NCI-H2227 (cell line): ENCODE measurements around the gene VAMP5.
"Not testable (repeated sequence)": the region's sequence is repeated elsewhere in the genome, so short reads cannot be mapped to it uniquely, and the experiment has no call there.

Experiments used
- DNase-seq: peaks from one replicate; lab custom pipeline; 2025; ENCODE audit not compliant: unreplicated experiment; lab: John Stamatoyannopoulos, UW

VAMP5 gene, protein sequence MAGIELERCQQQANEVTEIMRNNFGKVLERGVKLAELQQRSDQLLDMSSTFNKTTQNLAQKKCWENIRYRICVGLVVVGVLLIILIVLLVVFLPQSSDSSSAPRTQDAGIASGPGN

DNA sequence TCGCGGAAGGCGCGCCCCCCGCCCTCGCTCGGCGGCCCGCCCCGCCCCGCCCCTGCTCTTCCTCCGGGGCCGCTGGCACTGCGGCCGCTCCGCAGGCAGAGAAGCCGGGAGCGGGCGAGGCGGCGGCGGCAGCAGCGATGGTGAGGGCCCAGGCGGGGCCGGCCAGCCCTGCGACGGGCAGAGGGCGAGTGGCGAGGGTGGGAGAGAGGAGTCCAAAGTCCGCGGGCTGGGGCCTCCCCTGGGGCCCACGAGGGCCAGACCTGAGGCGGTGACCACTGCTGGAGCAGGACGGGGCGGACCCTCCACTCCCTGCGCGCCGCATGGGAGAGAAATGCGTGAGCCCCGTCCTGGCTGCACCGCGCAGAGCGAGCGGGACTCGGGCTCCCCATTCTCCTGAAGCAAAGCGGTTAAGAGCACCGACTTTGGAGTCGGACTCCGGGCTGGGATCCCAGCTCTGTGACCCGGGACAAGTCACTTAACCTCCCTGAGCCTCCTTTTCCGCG, at the start of gene VAMP5:
VAMP5 (plus strand) TSS at position 78 of the 503 bp plus-strand sequence; CDS start at position 138, 60 bp downstream.
- DNase-seq, result peak; percentile 51

DNA sequence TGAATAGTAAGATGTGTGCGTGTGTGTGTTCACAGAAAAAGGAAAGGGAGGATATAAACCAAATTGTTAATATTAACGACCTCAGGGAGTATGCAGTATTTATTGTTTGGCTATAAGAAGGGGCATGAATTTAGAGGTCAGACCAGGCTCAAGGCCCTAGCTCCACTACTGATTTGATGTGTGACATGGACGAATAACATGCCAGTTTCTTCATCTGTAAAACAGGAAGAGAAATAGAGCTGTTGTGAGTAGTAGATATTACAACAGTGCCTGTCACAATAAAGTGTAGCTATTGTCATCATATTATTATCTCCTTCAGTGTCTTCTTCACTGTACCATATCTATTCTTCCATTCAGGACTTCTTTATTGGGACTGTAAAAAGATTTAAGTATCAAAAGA, 49.4 kb upstream of the VAMP5 start:
- DNase-seq, result no peak

DNA sequence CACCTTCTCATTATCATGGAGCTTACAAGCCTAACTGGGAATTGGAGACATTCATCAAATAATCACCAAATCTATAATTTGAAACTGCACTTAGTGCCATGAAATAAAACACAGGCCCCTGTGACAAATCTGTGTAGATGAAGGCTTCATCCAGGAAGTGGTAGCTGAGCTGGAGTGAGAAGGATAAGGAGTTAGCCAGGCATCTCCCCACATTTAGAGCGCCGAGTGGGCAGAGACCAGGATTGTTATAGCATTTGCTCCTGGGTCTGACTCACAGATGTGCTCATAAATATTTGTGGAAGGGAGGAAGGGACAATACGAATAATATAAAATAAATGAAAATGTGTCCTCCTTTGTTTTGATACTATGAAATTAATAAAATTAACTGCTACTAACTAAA, 47.8 kb upstream of the VAMP5 start:
- peak; percentile 47 for DNase-seq

DNA sequence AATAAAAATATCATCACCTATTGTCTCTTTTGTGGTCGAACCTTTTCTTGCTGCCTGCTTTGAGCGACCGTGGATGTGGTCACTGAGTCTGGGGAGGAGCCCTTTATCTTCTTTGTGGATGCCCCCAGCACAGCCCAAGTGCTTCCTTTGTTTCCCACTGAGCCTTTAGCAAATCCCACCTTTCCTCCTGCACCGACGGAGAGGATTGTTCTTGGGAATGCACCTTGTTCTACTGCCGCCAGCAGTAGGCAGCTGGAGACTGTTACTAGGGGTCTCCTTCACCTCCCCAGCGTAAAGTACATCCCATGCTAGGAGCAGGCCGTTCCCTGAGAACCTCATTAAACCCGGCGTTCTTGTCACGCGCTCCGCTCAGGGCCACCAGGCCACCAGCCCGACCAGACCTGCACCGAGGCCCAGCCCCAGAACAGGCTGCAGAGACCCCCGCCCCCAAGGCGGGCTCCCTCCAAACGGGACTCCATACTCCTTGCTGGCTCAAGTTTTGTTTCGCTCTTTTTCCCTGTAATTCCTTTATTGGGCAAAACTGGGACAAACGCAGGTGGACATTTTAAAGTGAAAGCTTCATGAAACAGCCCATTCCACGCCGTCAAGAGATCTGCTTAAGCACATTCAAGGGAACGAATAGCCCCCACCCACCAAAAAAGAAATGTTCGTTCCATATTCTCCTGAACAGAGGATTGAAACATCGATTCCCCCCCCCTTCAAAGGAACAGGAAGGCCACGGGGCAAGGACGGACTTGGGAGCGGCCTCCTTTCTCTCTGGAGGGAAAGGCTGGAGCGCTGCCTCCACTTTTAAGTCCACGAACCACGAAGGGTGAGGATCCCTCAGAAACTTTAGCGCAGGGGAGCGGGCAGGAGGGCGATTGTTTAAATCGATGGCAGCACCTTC, 46.4 kb upstream of the VAMP5 start:
- peak; percentile 83 for DNase-seq

DNA sequence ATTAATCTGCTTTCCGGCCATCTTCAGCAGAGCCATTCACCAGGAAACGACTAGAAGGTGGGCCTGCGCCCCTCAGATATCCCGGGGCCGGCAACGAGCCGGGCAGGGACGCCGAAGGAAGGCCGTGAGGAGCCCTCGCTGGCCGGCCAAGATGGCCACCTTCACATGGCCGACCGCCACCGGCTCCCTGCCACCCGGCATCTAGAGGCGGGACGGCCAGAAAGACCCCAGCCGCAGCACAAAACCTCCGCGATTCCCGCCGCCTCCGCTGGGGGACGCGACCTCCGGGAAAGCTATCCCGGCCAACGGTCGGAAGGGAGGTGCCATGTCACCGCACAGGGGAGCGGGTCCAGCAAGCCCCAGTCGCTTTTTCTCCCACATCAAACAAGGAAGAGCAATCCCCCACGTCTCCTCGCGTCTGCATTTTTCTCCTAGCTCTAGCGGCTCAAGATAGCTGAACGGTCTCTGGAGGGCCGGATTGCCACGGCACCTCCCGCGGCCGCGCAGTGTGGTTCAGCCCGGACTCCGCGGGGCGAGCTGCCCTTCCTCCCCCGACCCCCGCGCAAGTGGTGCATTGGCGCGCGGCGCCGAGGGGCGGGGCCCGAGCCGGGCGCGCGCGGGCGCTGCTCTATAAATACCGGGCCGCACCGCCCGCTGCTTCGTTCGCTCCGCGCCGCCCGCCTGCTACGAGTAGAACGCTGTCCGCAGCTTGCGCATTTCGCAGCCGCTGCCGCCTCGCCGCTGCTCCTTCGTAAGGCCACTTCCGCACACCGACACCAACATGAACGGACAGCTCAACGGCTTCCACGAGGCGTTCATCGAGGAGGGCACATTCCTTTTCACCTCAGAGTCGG, 45.5 kb upstream of the VAMP5 start, which contains the start of gene MAT2A:
MAT2A (plus strand) TSS at position 662 of the 854 bp plus-strand sequence; CDS start at position 782, 120 bp downstream.
- peak; percentile 96 for DNase-seq

DNA sequence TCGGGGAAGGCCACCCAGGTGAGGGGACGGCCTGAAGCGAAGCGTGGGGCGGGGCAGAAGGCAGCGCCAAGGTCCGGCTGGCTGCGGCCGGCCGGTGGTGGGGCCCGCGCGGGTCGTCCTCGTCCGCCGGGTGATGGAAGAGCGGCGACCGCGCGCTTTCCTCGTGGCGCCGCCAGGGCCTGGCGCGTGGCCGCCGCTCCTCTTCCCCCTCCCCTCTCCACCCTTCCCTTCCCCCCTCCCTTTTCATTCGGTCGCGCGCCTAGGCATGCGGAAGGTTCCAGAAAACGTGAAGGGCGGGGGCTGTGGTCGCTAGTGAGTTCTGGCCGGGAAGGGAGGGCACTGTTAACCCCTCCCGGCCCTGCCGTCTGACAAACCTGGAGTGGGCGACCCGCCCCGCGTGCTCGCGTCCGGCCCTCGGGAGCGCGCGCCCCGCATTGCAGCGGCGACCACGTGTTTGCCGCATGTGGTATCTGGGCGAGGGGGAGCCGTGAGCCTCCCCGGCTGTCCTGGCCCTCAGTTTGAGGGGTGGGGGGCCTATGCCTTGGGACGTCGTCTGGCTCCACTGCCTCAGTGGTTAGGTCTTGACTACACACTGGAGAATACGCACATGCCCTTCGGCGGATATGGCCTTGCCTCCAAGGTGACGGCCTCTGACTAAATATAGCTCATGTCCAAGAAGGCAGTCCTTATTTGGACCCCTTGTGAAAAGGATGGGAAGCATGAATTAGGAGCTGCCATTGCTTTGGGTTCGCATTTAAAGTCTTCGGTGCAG, 44.7 kb upstream of the VAMP5 start:
- DNase-seq, result peak; percentile 72

DNA sequence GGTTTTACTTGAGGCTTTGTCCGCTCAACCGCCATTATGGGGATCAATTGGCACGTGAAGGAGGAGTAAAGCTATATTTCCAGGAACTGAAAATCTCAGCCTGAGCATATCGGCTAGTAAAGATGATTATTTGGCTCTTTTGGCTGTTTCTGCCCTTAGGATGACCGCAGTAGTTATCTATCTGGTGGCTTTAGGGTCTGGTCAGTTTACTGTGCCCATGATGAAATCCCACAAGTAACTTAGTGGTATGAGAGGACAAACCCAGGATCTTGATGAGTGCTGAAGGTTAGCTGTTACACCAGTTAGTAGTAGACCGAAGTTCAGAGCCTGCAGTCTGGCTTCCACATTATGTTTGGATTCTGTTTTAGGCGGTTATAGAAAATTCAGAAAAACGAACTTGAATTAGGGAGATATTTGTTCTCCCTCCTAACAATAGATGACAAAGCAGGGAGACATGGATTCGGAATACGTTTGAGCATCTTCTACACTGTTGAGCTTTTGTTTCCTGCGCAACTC, 44.0 kb upstream of the VAMP5 start:
- DNase-seq, result no peak

DNA sequence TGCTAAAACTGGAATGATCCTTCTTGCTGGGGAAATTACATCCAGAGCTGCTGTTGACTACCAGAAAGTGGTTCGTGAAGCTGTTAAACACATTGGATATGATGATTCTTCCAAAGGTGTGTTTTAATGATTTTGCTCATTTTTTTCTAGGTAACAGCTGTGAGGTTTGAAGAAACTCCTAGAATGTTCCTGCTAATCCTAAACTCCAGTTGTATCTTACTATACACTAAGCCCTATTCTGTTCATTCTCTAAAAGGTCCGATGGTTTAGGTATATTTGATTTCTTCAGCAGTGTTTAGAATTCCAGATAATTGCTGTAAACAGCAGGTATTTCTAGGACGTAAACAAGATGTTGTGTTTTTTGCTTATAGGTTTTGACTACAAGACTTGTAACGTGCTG, 43.0 kb upstream of the VAMP5 start:
- DNase-seq, result no peak

DNA sequence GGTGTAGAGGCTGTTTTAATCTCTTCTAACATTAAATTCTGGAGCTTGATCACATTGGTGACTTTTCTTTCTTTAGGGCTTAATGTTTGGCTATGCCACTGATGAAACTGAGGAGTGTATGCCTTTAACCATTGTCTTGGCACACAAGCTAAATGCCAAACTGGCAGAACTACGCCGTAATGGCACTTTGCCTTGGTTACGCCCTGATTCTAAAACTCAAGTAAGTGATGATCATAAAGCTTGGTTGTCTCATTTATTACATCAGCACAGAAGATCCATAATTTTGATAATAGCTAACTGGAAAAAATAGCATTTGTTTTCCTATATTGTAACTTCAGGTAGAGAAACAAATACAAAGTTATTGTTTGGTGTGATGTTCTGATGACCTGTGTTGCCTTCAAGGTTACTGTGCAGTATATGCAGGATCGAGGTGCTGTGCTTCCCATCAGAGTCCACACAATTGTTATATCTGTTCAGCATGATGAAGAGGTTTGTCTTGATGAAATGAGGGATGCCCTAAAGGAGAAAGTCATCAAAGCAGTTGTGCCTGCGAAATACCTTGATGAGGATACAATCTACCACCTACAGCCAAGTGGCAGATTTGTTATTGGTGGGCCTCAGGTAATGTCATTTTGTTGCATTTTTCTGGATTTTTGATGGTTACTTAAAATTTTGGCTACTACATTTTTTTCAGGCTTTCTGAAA, 42.3 kb upstream of the VAMP5 start:
- DNase-seq, result no peak

DNA sequence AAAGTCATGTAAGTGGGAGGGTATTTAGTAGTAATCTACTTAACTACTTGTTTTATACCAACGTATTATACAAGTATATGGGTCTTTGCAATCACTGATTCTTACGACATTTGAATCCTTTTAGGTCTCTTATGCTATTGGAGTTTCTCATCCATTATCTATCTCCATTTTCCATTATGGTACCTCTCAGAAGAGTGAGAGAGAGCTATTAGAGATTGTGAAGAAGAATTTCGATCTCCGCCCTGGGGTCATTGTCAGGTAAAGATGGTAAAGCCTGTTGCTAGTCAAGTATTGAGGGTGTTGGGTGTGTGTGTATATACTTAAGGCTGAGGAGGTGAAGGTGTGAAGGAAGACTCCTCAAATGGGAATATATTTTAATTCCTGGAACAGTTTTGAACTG, 41.5 kb upstream of the VAMP5 start:
- DNase-seq, result no peak

DNA sequence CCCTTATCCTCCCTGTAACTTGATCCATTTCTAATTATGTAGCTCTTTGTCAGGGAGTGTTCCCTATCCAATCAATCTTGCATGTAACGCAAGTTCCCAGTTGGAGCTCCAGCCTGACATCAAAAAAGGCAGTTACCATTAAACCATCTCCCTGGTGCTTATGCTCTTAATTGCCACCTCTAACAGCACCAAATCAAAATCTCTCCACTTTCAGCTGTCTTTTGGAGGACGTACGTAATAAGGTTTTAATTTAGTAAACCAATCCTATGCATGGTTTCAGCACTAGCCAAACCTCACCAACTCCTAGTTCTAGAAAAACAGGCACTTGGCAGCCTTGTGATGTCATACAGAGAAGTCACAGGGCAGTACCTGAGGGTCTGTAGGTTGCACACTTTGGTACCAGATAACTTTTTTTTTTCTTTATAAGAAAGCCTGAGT, 40.0 kb upstream of the VAMP5 start:
- peak; percentile 55 for DNase-seq

DNA sequence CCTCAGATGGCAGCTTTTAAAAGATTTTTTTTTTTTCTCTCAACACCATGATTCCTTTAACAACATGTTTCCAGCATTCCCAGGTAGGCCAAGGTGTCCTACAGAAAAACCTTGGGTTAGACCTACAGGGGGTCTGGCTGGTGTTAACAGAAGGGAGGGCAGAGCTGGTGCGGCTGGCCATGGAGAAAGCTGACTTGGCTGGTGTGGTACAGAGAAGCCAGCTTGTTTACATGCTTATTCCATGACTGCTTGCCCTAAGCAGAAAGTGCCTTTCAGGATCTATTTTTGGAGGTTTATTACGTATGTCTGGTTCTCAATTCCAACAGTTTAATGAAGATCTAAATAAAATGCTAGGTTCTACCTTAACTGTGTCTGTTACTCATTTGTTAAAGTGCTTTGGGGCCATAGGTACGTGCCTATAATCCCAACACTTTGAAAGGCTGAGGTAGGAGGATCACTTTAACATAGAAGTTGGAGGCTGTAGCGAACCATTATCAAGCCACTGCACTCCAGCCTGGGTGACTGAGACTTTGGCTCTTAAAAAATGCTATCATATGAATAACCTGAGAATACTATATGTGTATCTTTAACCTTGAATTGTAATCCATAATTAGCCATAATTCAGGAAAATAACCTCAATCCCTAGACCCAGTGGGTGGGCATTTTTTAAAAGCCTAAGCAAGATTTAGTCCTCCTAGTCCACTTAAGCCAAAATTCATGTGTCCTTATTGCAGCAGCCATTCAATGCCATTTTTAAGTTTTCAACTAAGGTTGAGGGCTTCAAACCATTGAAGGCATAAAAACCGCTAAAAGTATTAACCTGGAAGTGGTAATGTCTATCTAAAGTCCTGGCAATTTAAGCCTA, 39.1 kb upstream of the VAMP5 start:
- not testable (repeated sequence) for DNase-seq

DNA sequence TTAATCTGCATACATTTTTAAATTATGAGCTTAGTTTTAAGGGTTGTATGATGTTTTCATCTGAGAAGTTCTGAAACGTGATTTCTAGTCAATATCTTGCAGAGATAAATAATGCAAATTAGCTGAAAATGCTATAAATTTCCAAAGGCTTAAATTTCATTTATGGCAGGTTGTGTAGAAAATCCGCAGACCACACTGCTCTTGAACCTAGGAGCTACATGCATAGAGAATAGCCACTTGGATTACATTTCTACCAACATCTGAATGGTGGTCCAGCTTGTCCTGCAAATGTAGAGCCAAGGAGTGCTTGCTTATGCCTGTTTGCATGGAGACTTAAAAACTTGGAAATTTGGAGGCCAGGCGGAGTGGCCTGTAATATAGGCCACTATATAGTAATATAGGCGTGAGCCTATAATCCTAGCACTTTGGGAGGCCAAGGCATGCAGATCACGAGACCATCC, 38.4 kb upstream of the VAMP5 start:
- DNase-seq, result no peak

DNA sequence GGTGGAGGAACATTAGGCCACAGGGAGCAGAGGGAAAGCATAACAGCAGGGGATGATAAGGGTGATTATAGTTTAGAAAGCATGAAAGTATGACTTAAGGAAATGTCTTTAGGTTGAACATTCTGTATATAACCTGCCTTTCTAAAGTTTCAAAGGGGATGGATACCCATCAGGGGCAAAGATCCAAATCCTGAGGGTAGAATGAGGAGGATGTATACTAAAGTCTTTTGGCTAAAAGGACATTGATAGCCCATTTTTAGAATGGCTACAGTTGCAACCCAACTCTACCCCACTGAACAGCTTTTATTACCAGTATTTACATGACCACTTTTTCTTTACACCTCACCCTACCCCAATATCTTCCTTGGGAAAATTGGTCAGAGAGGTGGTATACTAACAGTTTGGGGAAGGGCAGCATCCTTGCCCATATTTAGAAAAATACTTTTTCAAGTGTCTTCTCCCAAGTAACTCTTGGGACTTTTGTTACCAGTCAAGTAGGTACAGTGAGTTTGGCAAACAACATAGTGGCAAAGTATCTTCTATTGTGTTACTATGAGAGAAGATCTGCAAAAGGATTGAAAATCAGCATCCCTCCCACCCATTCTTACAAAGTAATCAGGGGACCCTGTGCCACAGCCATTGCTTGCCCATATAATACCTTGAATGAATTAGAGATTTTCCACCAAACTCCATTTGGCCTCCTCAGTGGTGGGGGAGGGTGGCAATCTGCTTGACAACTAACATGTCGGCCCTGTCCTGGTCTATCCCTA, 37.0 kb upstream of the VAMP5 start:
- no peak for DNase-seq

DNA sequence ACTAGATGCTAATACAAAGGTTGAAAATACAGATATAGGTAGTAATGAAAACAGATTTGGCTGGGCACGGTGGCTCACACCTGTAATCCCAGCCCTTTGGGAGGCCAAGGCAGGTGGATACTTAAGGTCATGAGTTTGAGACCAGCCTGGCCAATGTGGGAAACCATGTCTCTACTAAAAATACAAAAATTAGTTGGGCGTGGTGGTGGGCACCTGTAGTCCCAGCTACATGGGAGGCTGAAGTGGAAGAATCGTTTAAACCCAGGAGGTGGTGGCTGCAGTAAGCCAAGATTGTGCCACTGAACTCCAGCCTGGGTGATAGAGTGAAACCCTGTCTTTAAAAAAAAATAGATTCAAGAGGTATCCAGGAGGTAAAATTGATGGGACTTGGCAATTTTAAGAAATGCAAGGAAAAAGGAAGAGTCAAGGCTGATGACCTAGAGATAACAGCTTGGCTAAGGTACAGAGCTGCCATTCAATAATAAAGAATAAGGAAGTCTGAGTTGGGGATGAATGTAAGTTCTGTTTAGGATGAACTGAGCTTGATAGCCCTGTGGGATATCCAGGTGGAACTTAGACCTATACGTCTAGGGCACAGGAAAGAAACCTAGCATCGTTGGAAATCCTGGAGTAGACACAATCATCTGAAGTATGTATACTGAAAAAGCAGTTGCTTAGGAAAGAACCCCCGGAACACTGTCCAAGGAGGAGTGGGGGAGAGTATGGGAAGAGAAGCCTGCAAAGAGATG, 36.2 kb upstream of the VAMP5 start:
- DNase-seq, result no peak

DNA sequence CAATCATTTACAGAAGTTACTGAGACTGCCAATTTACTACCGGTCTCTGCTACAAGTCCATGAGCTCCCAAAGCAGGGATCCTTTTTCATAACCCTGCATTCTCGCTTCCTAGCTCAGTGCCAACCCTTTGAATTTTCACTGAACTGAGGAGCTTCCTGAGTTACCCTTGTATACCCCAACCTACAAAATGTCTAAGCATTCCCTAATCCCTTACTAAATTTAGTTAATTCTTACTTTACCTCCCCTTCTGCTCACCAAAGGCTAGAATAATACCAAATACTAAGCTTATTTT, 35.7 kb upstream of the VAMP5 start:
- no peak for DNase-seq

DNA sequence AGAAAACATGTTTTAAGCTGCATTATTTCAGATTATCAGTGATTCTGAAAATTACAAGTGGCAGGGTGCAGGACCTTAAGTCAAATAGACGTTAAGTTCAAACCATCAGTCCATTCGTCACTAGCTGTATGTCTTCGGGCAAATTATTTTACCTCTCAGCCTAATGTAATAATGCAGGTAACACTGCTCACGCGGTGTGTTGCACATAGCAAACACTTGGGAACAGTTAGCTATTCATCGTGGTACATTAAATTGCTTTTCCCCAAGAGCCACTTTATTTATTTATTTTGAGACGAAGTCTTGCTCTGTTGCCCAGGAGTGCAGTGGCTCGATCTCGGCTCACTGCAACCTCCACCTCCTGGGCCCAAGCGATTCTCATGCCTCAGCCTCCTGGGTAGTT, 35.1 kb upstream of the VAMP5 start:
- DNase-seq, result no peak
